ENCODE measurements around the gene SMPD3. TPM values are rescaled to one million over a fixed set of nuclear protein-coding genes. Genes with fewer than 3 reads are reported as not detected.

The SMPD3 gene
- total and polyA plus RNA-seq, 2 donors (not counting 3 experiments of a cell fraction or from before 2014, with no cell fraction given): not detected

GRCh38 chr16:68492543-68493411 is 44.5 kb upstream of the SMPD3 start:
- FAIRE-seq: no peak
- H3K27ac ChIP-seq (ENCODE audit: insufficient read depth, low read depth, low read length): no peak overlapping the region
- no peak for TF ChIP-seq GATA2 (IDR thresholded peaks at IDR 0.05; ENCODE audit: insufficient read depth, insufficient read length, low read depth, low read length)
- TF ChIP-seq POLR2A (IDR thresholded peaks at IDR 0.05; ENCODE audit: low read depth, low read length): no peak
- TF ChIP-seq MYC (IDR thresholded peaks at IDR 0.05; ENCODE audit: low read depth, low read length): no peak
- TF ChIP-seq EZH2 (IDR thresholded peaks at IDR 0.05; ENCODE audit: borderline replicate concordance, low read depth, low read length, severe bottlenecking): no peak
- TF ChIP-seq, protein P1, sequence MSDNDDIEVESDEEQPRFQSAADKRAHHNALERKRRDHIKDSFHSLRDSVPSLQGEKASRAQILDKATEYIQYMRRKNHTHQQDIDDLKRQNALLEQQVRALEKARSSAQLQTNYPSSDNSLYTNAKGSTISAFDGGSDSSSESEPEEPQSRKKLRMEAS (IDR thresholded peaks at IDR 0.05; ENCODE audit: insufficient read depth, insufficient read length): no peak
- TF ChIP-seq, protein P2, sequence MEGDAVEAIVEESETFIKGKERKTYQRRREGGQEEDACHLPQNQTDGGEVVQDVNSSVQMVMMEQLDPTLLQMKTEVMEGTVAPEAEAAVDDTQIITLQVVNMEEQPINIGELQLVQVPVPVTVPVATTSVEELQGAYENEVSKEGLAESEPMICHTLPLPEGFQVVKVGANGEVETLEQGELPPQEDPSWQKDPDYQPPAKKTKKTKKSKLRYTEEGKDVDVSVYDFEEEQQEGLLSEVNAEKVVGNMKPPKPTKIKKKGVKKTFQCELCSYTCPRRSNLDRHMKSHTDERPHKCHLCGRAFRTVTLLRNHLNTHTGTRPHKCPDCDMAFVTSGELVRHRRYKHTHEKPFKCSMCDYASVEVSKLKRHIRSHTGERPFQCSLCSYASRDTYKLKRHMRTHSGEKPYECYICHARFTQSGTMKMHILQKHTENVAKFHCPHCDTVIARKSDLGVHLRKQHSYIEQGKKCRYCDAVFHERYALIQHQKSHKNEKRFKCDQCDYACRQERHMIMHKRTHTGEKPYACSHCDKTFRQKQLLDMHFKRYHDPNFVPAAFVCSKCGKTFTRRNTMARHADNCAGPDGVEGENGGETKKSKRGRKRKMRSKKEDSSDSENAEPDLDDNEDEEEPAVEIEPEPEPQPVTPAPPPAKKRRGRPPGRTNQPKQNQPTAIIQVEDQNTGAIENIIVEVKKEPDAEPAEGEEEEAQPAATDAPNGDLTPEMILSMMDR (IDR thresholded peaks at IDR 0.05; ENCODE audit: extremely low read depth in 1 of 2, insufficient read depth in 1 of 2, low read depth in 1 of 2, low read length in 2 of 2): no peak
- TF ChIP-seq FOS (IDR thresholded peaks at IDR 0.05; ENCODE audit: borderline replicate concordance, insufficient read depth, low read length): no peak
- no peak for TF ChIP-seq JUN (IDR thresholded peaks at IDR 0.05; ENCODE audit: borderline replicate concordance, insufficient read depth, insufficient read length, low read depth)
- no peak for TF ChIP-seq POLR2AphosphoS5 (IDR thresholded peaks at IDR 0.05; ENCODE audit: insufficient read depth, low read depth, low read length)
- no peaks in the 10 kb centered on the region for H3K36me3 ChIP-seq (ENCODE audit: control insufficient read depth in 2 of 2, extremely low read depth in 1 of 2, insufficient read depth in 2 of 2, low read length in 2 of 2)
- H3K9me1 ChIP-seq (replicated peaks; ENCODE audit: control insufficient read depth, extremely low read depth, insufficient read depth, low read length): no peaks in the 10 kb centered on the region
- no peaks in the 10 kb centered on the region for H4K20me1 ChIP-seq (replicated peaks; ENCODE audit: control insufficient read depth, extremely low read depth, insufficient read depth, low read length)
- no TSS peak for BruUV-seq (replicated peaks)
- CTCF ChIA-PET: interaction anchor here (1.1 to 1.6 kb wide), 2 partner anchors 17 to 28 kb away, joined by 3 to 5 read pairs; no protein-coding TSS in a partner anchor
- no peak overlapping the region for H3K4me2 ChIP-seq (ENCODE audit: insufficient read depth, low read length)
- no peak overlapping the region for H3K4me3 ChIP-seq (replicated peaks in 1 of 3; ENCODE audit: insufficient read depth in 1 of 3, low read depth in 1 of 3, low read length in 3 of 3)
- no peak overlapping the region for H3K9ac ChIP-seq (replicated peaks; ENCODE audit: extremely low read depth, insufficient read depth, low read length)
- no peaks in the 10 kb centered on the region for H3K9me3 ChIP-seq (replicated peaks; ENCODE audit: control insufficient read depth, insufficient read depth, low read length)
- no peaks in the 10 kb centered on the region for H3K79me2 ChIP-seq (ENCODE audit: control insufficient read depth, insufficient read depth, low read length)
- dilution Hi-C loops (cut with MboI; ENCODE audit: extremely low pct_ligation_motif_present, low sequenced_read_pairs) (no loop called here), intact Hi-C loops (cut with micrococcal nuclease) (no loop called here)
- no peaks in the 10 kb centered on the region for H3K27me3 ChIP-seq (ENCODE audit: control insufficient read depth in 2 of 2, insufficient read depth in 2 of 2, low read length in 2 of 2)
- H2AFZ ChIP-seq (ENCODE audit: low read depth, low read length): no peak overlapping the region
- DNase-seq (ENCODE audit: low read depth, low spot score): no peak
- H3K4me1 ChIP-seq (ENCODE audit: control insufficient read depth, extremely low read depth, insufficient read depth, low read length): no peaks in the 10 kb centered on the region
- POLR2A ChIA-PET: no interaction called here

All from endothelial cell of umbilical vein (primary cell).